Lung (tissue), 12 donors: ENCODE data around the gene ETV4. TPM values are rescaled to one million over a fixed set of nuclear protein-coding genes. Genes with fewer than 3 reads are reported as not detected.

Source experiments
- ATAC-seq: fragments of 200-7000 bp; cut with Tn5 transposase; one replicate; pipeline ENCODE4 v1.9.1; 2020; ENCODE audit warnings: moderate number of reproducible peaks; ENCODE audit not compliant: insufficient read depth, low FRiP score
- DNase-seq, 3 donors: peaks; one replicate each; pipeline ENCODE4 v3.0.0-alpha.2; 2013 to 2017
- H3K27ac ChIP-seq, 2 donors: one replicate each; pipeline ENCODE4 v1.5.1; 2013; ENCODE audit warnings: mild to moderate bottlenecking in 2 of 2, moderate library complexity in 2 of 2, control low read depth in 1 of 2, inconsistent platforms in 1 of 2, low read depth in 1 of 2, low read length in 1 of 2
- H3K27me3 ChIP-seq, 3 donors: one replicate each; pipeline ENCODE4 v1.5.1; 2013; ENCODE audit warnings: low read length in 2 of 3; ENCODE audit not compliant: control insufficient read depth in 3 of 3, insufficient read depth in 3 of 3
- H3K36me3 ChIP-seq, 4 donors: one replicate each; pipeline ENCODE4 v1.5.1; 2013; ENCODE audit warnings: low read length in 4 of 4, mild to moderate bottlenecking in 1 of 4, moderate library complexity in 1 of 4; ENCODE audit not compliant: control insufficient read depth in 4 of 4, insufficient read depth in 4 of 4
- H3K4me1 ChIP-seq, 5 donors: one replicate each; pipeline ENCODE4 v1.5.1; 2013; ENCODE audit warnings: low read length in 5 of 5, mild to moderate bottlenecking in 2 of 5, moderate library complexity in 1 of 5; ENCODE audit not compliant: control insufficient read depth in 5 of 5, insufficient read depth in 5 of 5
- H3K4me3 ChIP-seq: one replicate; pipeline ENCODE4 v1.5.1; 2013; ENCODE audit warnings: mild to moderate bottlenecking, control low read depth, moderate library complexity
- H3K9ac ChIP-seq, 2 donors: one replicate each; pipeline ENCODE4 v1.5.1; 2013; ENCODE audit warnings: low read length in 2 of 2, control low read depth in 1 of 2; ENCODE audit not compliant: insufficient read depth in 1 of 2
- H3K9me3 ChIP-seq, 4 donors: one replicate each; pipeline ENCODE4 v1.5.1; 2013; ENCODE audit warnings: low read length in 3 of 4, mild to moderate bottlenecking in 1 of 4, moderate library complexity in 1 of 4; ENCODE audit not compliant: control insufficient read depth in 4 of 4, insufficient read depth in 3 of 4
- CTCF ChIP-seq: IDR thresholded peaks from 2 replicates; pipeline ENCODE4 v1.5.1; 2012; ENCODE audit warnings: mild to moderate bottlenecking; ENCODE audit errors: control extremely low read depth, extremely low read depth
- WGBS, 2 donors: extraction: QIAGEN DNeasy Blood & Tissue Kit; methylation state at CpG; one replicate each; pipeline ENCODE4 v1.1.7; 2013; 5-methylcytosine and 5-hydroxymethylcytosine counted together
- polyA plus RNA-seq, 2 donors: library from polyadenylated mRNA; stranded (reverse); fragments of 200-250 nt; gene quantifications; one replicate each; pipeline ENCODE4 v1.2.1, GENCODE V29; 2013
- total RNA-seq, 2 donors: library from RNA; depleted of rRNA in 1 of 2; stranded (reverse); fragments of >200 nt in 1 of 2; gene quantifications; one replicate each; pipeline ENCODE4 v1.2.1, GENCODE V29; 2014 to 2021
- donor health status: control.
- donor health status: control.
- donor health status: Bipolar disorder and iron deficiency.
- donor health status: healthy.
- donor health status: DM: yes; HTN: yes; CAD: no.

Gene ETV4
- total and polyA plus RNA-seq, 4 donors = 0.54 to 6.9 (median 3.3) TPM

GRCh38 chr17:43528319-43528987 is 17.7 kb downstream of the ETV4 start:
- no peaks in the 10 kb centered on the region for H3K27me3 ChIP-seq
- TF ChIP-seq CTCF = no peak
- H3K4me3 ChIP-seq = no peak overlapping the region
- no peaks in the 10 kb centered on the region for H3K9me3 ChIP-seq
- WGBS, 2 donors = 91 to 93% methylated on average over 13 of the region's 13 CpGs
- no peak for DNase-seq
- peaks cover 8 to 22% (median 13%) of the 10 kb centered on the region in 5 donors for H3K4me1 ChIP-seq
- ATAC-seq = no peak
- H3K36me3 ChIP-seq = peaks cover 15 to 37% (median 18%) of the 10 kb centered on the region in 4 donors
- no peak overlapping the region for H3K9ac ChIP-seq
- H3K27ac ChIP-seq = no peak overlapping the region

GRCh38 chr17:43526886-43527648 is 19.1 kb downstream of the ETV4 start:
- Histone ChIP-seq H3K36me3 (peaks cover 22 to 43% (median 25%) of the 10 kb centered on the region in 4 donors), H3K4me1 (peaks cover 8 to 22% (median 13%) of the 10 kb centered on the region in 5 donors)
- TF ChIP-seq CTCF = no peak

GRCh38 chr17:43524945-43525575 is 21.1 kb downstream of the ETV4 start:
- no peaks in the 10 kb centered on the region for H3K27me3 ChIP-seq
- H3K9ac ChIP-seq = no peak overlapping the region
- no peak for ATAC-seq
- 93 to 94% methylated on average over 8 of the region's 8 CpGs for WGBS, 2 donors
- no peak overlapping the region for H3K4me3 ChIP-seq
- no peak overlapping the region for H3K27ac ChIP-seq
- H3K36me3 ChIP-seq = peaks cover 33 to 59% (median 38%) of the 10 kb centered on the region in 4 donors
- H3K4me1 ChIP-seq = peaks cover 0 to 6% (median 4%) of the 10 kb centered on the region in 5 donors
- no peaks in the 10 kb centered on the region for H3K9me3 ChIP-seq
- no peak for DNase-seq
- TF ChIP-seq CTCF = no peak

More at GRCh38 chr17:43526886-43527648, 19.1 kb downstream of the ETV4 start:
- no peak for DNase-seq
- Histone ChIP-seq H3K9me3 (no peaks in the 10 kb centered on the region), H3K4me3 (no peak overlapping the region), H3K27me3 (no peaks in the 10 kb centered on the region), H3K27ac (no peak overlapping the region), H3K9ac (no peak overlapping the region)
- 91% methylated on average over 7 of the region's 7 CpGs for WGBS, 2 donors
- ATAC-seq = no peak
